ENCODE measurements around the gene SMAD5.

Gene SMAD5

GRCh38 chr5:136155761-136156160 lies 23.1 kb downstream of the SMAD5 start:
- no peak for DNase-seq (ENCODE audit: low read depth)

- no peak for DNase-seq (ENCODE audit: low read depth)
These were observed 24.9 kb downstream of the SMAD5 start for GRCh38 chr5:136157514-136157913.

GRCh38 chr5:136159457-136159856 lies 26.8 kb downstream of the SMAD5 start:
- DNase-seq (ENCODE audit: low read depth): no peak

DNA sequence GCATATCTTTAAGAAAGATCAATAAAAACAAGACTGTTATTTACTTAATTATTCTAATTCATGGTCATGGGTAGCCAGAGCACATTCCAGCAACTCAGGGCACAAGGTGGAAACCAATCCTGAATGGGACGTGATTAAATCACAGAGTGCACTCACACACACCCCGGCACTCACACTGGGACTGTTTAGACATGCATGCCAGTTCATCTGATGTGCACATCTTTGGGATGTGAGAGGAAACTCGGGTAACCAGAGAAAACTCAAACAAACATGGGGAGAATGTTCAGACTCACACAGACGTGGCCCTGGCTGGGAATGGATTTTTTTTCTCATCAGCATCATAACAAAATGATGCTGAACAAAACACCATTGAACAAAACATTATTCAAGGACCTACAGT lies 29.4 kb downstream of the SMAD5 start:
- no peak for DNase-seq (ENCODE audit: low read depth)

DNA sequence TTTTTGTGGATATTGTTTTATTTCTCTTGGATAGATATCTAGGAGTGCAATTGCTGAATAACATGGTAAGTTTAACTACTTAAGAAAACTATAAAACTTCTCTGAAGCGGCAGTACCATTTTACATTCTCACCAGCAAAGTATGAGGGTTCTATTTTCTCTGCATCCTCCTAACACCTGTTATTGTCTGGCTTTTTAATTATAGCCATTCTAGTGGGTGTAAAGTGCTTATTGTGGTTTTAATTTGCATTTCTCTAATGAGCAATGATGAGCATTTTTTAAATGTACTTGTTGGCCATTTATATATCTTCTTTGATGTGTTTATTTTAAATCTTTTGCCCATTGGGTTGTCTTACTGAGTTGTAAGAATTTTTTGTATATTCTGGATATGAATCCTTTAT lies 31.6 kb downstream of the SMAD5 start:
- no peak for DNase-seq (ENCODE audit: low read depth)

DNA sequence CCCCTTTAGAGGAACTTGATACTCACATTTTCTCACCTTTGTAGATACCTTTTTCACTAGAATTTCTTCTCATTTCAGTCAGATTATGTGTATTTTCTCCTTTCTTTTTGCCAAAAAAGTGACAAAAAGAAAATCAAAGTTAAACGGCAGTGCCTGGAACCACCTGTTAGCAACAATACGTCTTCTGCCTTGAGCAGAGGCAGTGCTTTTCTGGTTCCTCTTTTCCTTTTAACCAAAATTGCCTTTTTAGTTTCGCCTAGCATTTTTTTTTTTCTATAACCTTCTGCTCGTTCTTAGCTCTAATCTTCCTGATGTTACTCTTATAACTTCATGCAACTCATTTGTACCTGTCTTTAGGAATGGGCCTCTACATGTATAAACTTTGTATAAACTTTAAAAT lies 34.3 kb downstream of the SMAD5 start:
- DNase-seq (ENCODE audit: low read depth): no peak

- DNase-seq (ENCODE audit: low read depth): no peak
These were observed 36.6 kb downstream of the SMAD5 start for GRCh38 chr5:136169218-136169617.

GRCh38 chr5:136174021-136174659 lies 41.5 kb downstream of the SMAD5 start:
- no peak for DNase-seq (ENCODE audit: low read depth)

DNA sequence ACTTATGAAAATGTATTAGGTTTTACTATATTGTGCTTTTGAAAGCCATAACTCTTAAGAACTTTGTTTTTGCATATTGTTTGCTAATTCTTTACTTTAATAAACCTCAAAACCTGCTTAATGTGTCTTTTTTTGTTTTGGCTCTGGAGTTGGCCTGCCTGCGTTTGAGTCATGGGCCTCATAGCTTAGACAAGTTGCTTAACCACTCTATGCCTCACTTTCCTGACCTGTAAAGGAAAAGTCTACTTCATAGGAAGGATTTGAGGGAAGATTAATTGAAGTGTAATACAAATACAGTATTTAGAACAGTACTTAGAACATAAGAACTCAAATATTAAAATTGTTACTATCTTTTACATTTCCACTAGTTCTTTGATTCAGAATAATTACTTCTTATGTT lies 50.0 kb downstream of the SMAD5 start:
- no peak for DNase-seq (ENCODE audit: low read depth)

DNA sequence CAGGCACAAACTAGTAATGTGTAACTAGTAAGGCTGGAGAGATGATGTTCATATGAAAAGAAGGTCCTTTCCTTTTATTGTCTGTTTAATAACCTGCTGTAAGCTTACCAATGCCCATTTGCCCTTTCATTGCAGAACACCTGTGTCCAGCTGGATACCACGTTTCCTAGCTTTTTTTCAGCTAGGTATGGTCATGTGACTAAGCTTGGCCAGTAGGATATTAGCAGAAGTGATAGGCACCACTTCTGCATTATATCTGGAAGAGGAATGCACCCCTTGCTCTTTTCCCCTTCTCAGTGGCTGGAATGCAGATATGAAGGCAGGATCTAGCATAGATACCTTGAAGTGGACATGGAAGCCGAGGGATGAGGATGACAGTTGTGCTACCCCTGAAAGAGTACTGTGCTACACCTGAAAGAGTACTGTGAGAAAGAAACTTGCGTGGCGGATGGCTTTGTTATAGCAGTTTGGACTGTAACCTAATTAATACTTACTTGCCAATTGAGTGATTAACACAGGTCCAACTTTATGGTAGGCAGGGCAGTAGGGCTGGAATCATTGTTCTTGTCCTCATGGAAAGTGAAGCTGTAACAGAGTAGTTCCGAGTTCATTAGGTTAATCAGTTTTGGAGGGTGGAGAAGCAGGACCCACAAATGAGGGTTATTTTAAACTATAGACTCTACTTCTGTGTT lies 53.5 kb downstream of the SMAD5 start:
- no peak for DNase-seq (ENCODE audit: low read depth)

DNA sequence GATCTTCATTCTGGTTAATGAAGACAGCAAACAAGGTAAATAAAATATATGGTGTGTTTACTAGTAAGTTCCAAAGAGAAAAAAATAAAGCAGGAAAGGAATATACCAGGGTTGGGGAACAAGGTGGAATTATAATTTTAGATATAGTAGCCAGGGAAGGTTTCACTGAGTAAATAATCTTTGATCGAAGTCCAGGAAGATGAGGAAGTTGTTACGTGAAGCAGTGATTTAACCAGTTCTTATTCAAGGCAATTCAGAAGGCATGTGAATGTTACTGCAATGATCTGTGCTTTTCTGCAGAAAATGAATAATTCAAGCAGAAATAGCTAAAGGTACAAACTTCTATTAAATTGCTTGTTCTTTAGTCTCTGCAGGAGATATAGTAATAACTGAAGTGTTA lies 54.2 kb downstream of the SMAD5 start:
- no peak for DNase-seq (ENCODE audit: low read depth)

DNA sequence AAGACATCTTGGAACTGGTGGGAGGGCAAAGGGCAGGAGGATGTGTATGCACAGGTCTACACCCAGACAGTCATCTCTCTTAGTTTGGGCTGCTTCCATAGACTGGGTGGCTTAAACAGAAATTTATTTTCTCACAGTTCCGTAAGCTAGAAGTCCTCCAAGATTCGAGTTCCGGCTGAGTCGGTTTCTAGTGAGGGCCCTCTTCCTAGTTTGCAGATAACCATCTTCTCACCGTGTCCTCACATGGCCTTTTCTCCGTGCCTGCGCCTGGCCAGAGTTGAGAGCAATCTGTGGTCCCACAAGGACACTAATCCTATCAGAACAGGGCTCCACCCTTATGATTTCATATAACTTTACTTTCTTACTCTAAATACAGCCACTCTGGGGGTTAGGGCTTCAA lies 56.2 kb downstream of the SMAD5 start:
- DNase-seq (ENCODE audit: low read depth): no peak

DNA sequence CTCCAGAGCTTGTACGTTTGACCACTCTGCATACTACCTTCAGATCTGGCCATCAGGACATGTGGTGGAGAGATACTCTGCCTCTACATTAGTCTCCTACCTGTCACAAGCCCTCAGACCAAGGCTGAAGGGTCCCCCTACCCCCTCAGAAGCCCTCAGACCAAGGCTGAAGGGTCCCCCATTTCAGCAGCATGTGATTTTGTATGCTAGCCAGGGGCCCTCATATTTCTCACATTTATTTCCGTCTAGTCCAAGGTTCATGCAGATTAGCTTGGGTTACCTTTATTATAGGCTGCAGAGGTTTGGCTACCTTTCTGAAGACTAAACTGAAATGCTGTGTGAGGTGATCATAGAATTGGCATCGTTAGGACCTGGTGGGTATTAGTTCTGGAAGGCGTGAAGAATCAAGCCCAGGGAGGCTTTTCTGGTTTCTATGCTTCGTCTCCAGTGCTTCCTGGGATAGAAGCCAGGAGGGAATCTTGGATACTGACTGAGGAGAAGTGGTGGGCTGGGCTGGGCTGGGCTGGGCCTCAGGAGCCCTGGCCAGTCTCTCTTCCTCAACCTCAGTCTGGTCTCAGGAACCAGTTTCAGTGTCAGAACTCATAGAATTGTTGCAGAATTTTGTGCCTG lies 57.6 kb downstream of the SMAD5 start:
- no peak for DNase-seq (ENCODE audit: low read depth)

DNA sequence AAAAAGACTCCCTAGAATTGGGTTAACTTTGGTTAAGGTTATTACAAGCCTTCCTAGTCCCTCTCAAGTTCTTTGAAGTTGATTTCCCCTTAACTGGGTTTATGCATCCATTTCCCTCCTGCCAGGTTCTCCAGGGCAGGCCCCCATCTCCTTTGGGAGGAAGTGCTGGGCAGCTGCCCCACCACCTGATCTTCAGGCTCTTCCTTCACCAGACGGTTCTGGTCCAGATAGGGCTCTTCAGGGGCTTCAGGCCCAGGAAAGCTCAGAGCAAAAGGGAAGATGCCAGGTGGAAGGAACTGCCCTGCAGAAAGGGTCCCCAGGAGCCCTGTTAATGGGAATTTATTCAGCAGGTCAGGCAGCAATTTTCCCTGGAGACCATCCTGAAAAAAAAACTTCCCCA lies 58.3 kb downstream of the SMAD5 start:
- DNase-seq (ENCODE audit: low read depth): no peak

GRCh38 chr5:136191304-136192014 lies 58.8 kb downstream of the SMAD5 start:
- DNase-seq (ENCODE audit: low read depth): no peak

- no peak for DNase-seq (ENCODE audit: low read depth)
These were observed 59.4 kb downstream of the SMAD5 start for GRCh38 chr5:136192015-136192525.

DNA sequence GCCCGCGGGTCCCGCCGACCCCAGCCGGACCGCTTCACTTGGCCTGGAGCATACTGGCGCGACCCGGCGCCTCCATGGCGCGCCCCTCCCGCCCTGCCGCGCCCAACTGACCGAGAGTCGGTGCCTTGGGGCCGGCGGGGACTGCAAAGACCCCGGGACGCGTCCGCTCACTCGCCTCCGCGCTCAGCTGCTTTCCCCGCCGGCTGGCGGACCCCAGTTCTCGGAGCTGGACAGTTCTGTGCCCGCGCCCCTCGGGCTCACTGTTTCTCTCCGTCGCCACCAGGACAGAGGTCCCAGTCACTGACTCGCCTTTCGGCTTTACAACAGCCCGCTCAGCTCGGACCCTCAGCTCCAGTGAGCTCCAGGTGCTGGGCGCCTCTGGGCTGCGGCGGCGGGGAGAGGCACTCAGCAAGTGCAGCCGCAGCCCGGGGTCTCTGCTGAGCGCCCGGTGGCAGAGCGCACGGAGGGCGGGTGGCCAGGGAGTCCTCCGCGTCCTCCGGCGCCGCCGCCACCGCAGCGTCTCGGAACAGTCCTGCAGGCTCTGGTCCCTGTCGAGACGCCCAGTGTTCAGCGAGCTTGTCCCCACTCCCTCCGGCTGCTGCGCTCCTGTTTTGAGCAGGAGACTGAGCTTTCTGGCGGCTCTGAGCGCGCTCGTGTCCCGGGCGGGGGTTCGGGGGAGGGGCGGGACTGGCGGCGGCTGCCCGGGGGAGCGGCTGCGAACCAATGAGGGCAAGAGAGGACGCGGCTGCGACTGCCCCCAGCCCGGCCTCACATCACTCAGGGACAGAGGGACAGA lies 60.1 kb downstream of the SMAD5 start, which contains the start of gene SMIM32:
TSS of gene SMIM32 (minus strand) at position 637 of the 796 bp plus-strand sequence. CDS start 638 bp downstream, outside the sequence.
- no peak for DNase-seq (ENCODE audit: low read depth)

- no peak for DNase-seq (ENCODE audit: low read depth)
These were observed 60.8 kb downstream of the SMAD5 start for GRCh38 chr5:136193322-136193935.

GRCh38 chr5:136194576-136194975 lies 61.9 kb downstream of the SMAD5 start:
- no peak for DNase-seq (ENCODE audit: low read depth)

GRCh38 chr5:136195971-136196820 lies 63.6 kb downstream of the SMAD5 start:
- no peak for DNase-seq (ENCODE audit: low read depth)

All from activated T-helper 1 cell treated with Interleukin-2 at 50 U/mL for 16 hours (primary cell).